Measurements from ENCODE around the gene SMIM35. TPM values are rescaled to one million over a fixed set of nuclear protein-coding genes. Genes with fewer than 3 reads are reported as not detected.

SMIM35 gene
- total and polyA plus RNA-seq, 4 experiments from 2014 or later: 0.21 to 0.76 (median 0.50) TPM

- no peaks in the 10 kb centered on the region for H3K27me3 ChIP-seq (ENCODE audit: insufficient read depth, low read length)
- no peak overlapping the region for H3K27ac ChIP-seq (ENCODE audit: low read depth, low read length)
- Mint-ChIP-seq H3K4me1 (peaks cover 0 to 2% (median 0%) of the 10 kb centered on the region in 4 donors), H3K9me3 (no peaks in the 10 kb centered on the region), H3K27me3 (peaks cover 2 to 4% of the 10 kb centered on the region in 2 donors), H3K36me3 (no peaks in the 10 kb centered on the region), H3K27ac (no peak overlapping the region), H3K4me3 (no peak overlapping the region)
- no peaks in the 10 kb centered on the region for H3K4me1 ChIP-seq (ENCODE audit: insufficient read depth, low read length)
- ChIA-PET POLR2A (ENCODE audit: partially characterized antibody) (interaction anchor here (1.2 to 1.5 kb wide), 2 partner anchors 8 to 59 kb away, joined by 3 read pairs; no protein-coding TSS in a partner anchor), CTCF (ENCODE audit: partially characterized antibody) (interaction anchor here (0.8 to 12.0 kb wide), 4 partner anchors 9 to 256 kb away, joined by 3 to 286 read pairs (median 8); no protein-coding TSS in a partner anchor)
- DNase-seq: no peak
- no peaks in the 10 kb centered on the region for H3K9me3 ChIP-seq (ENCODE audit: control insufficient read depth in 1 of 2, low read length in 2 of 2)
- intact Hi-C loops (cut with micrococcal nuclease): no loop called here
- no peaks in the 10 kb centered on the region for H3K36me3 ChIP-seq (ENCODE audit: insufficient read depth, low read length)
- no peak overlapping the region for H3K4me3 ChIP-seq (ENCODE audit: low read length in 2 of 2)
Measured at GRCh38 chr11:118061586-118062125, 25.1 kb downstream of the SMIM35 start.

GRCh38 chr11:118060869-118061268 lies 25.9 kb downstream of the SMIM35 start:
- peaks cover 3 to 4% of the 10 kb centered on the region in 2 donors for H3K27me3 Mint-ChIP-seq
- H3K9me3 Mint-ChIP-seq: no peaks in the 10 kb centered on the region
- ChIA-PET POLR2A (ENCODE audit: partially characterized antibody) (interaction anchor here (1.2 kb wide), 1 partner anchor 59 kb away, joined by 3 read pairs; no protein-coding TSS in a partner anchor), CTCF (ENCODE audit: partially characterized antibody) (interaction anchor here (1.9 to 12.0 kb wide), 3 partner anchors 8 to 218 kb away, joined by 8 to 286 read pairs (median 8); no protein-coding TSS in a partner anchor)
- no peak overlapping the region for H3K4me3 Mint-ChIP-seq
- no peak overlapping the region for H3K27ac ChIP-seq (ENCODE audit: low read depth, low read length)
- DNase-seq: no peak
- intact Hi-C loops (cut with micrococcal nuclease): no loop called here
- H3K4me3 ChIP-seq (ENCODE audit: low read length in 2 of 2): no peak overlapping the region
- no peaks in the 10 kb centered on the region for H3K36me3 Mint-ChIP-seq
- peaks cover 0 to 4% (median 1%) of the 10 kb centered on the region in 4 donors for H3K4me1 Mint-ChIP-seq
- no peaks in the 10 kb centered on the region for H3K4me1 ChIP-seq (ENCODE audit: insufficient read depth, low read length)
- no peaks in the 10 kb centered on the region for H3K27me3 ChIP-seq (ENCODE audit: insufficient read depth, low read length)
- H3K27ac Mint-ChIP-seq: peak overlapping the region in 1 of 7 donors; percentile 53
- no peaks in the 10 kb centered on the region for H3K9me3 ChIP-seq (ENCODE audit: control insufficient read depth in 1 of 2, low read length in 2 of 2)
- H3K36me3 ChIP-seq (ENCODE audit: insufficient read depth, low read length): no peaks in the 10 kb centered on the region

- no peaks in the 10 kb centered on the region for H3K4me1 ChIP-seq (ENCODE audit: insufficient read depth, low read length)
- no peak overlapping the region for H3K4me3 ChIP-seq (ENCODE audit: low read length in 2 of 2)
- H3K36me3 ChIP-seq (ENCODE audit: insufficient read depth, low read length): no peaks in the 10 kb centered on the region
- ChIA-PET POLR2A (ENCODE audit: partially characterized antibody) (no interaction called here), CTCF (ENCODE audit: partially characterized antibody) (interaction anchor here (2.4 to 12.0 kb wide), 2 partner anchors 113 to 217 kb away, joined by 8 to 286 read pairs; no protein-coding TSS in a partner anchor)
- H3K4me1 Mint-ChIP-seq: peaks cover 0 to 4% (median 1%) of the 10 kb centered on the region in 4 donors
- no peak for DNase-seq
- H3K27me3 Mint-ChIP-seq: peaks cover 2 to 4% of the 10 kb centered on the region in 2 donors
- H3K9me3 ChIP-seq (ENCODE audit: control insufficient read depth in 1 of 2, low read length in 2 of 2): no peaks in the 10 kb centered on the region
- H3K27ac ChIP-seq (ENCODE audit: low read depth, low read length): no peak overlapping the region
- H3K27ac Mint-ChIP-seq: no peak overlapping the region
- intact Hi-C loops (cut with micrococcal nuclease): no loop called here
- H3K4me3 Mint-ChIP-seq: no peak overlapping the region
- H3K27me3 ChIP-seq (ENCODE audit: insufficient read depth, low read length): no peaks in the 10 kb centered on the region
- H3K9me3 Mint-ChIP-seq: no peaks in the 10 kb centered on the region
- H3K36me3 Mint-ChIP-seq: no peaks in the 10 kb centered on the region
Measured at GRCh38 chr11:118060081-118060661, 26.6 kb downstream of the SMIM35 start.

- Histone ChIP-seq H3K9me3 (ENCODE audit: control insufficient read depth in 1 of 2, low read length in 2 of 2) (no peaks in the 10 kb centered on the region), H3K27ac (ENCODE audit: low read depth, low read length) (no peak overlapping the region), H3K4me1 (ENCODE audit: insufficient read depth, low read length) (no peaks in the 10 kb centered on the region), H3K27me3 (ENCODE audit: insufficient read depth, low read length) (no peaks in the 10 kb centered on the region), H3K4me3 (ENCODE audit: low read length in 2 of 2) (no peak overlapping the region), H3K36me3 (ENCODE audit: insufficient read depth, low read length) (no peaks in the 10 kb centered on the region)
- Mint-ChIP-seq H3K27me3 (peaks cover 2 to 4% of the 10 kb centered on the region in 2 donors), H3K4me1 (peaks cover 0 to 4% (median 1%) of the 10 kb centered on the region in 4 donors), H3K36me3 (no peaks in the 10 kb centered on the region), H3K4me3 (no peak overlapping the region), H3K9me3 (no peaks in the 10 kb centered on the region), H3K27ac (peak overlapping the region in 2 of 7 donors; percentile 29 to 68)
- CTCF ChIA-PET (ENCODE audit: partially characterized antibody): interaction anchor here (2.2 to 12.0 kb wide), 2 partner anchors 112 to 216 kb away, joined by 12 to 286 read pairs; no protein-coding TSS in a partner anchor
- intact Hi-C loops (cut with micrococcal nuclease): no loop called here
- DNase-seq: no peak
- POLR2A ChIA-PET (ENCODE audit: partially characterized antibody): no interaction called here
Measured at GRCh38 chr11:118059246-118059940, 27.4 kb downstream of the SMIM35 start.

- Histone ChIP-seq H3K27me3 (ENCODE audit: insufficient read depth, low read length) (no peaks in the 10 kb centered on the region), H3K4me3 (ENCODE audit: low read length in 2 of 2) (no peak overlapping the region), H3K36me3 (ENCODE audit: insufficient read depth, low read length) (no peaks in the 10 kb centered on the region), H3K4me1 (ENCODE audit: insufficient read depth, low read length) (peaks cover 1% of the 10 kb centered on the region), H3K27ac (ENCODE audit: low read depth, low read length) (no peak overlapping the region), H3K9me3 (ENCODE audit: control insufficient read depth in 1 of 2, low read length in 2 of 2) (no peaks in the 10 kb centered on the region)
- peaks cover 0 to 4% (median 2%) of the 10 kb centered on the region in 4 donors for H3K4me1 Mint-ChIP-seq
- H3K27ac Mint-ChIP-seq: no peak overlapping the region
- peaks cover 2 to 4% of the 10 kb centered on the region in 2 donors for H3K27me3 Mint-ChIP-seq
- H3K9me3 Mint-ChIP-seq: no peaks in the 10 kb centered on the region
- ChIA-PET POLR2A (ENCODE audit: partially characterized antibody) (interaction anchor here (1.4 kb wide), 1 partner anchor 71 kb away, joined by 3 read pairs; no protein-coding TSS in a partner anchor), CTCF (ENCODE audit: partially characterized antibody) (interaction anchor here (0.6 to 12.0 kb wide), 6 partner anchors 111 to 241 kb away, joined by 3 to 286 read pairs (median 3); no protein-coding TSS in a partner anchor)
- intact Hi-C loops (cut with micrococcal nuclease): no loop called here
- no peak for DNase-seq
- H3K36me3 Mint-ChIP-seq: no peaks in the 10 kb centered on the region
- no peak overlapping the region for H3K4me3 Mint-ChIP-seq
Measured at GRCh38 chr11:118058311-118059245, 28.2 kb downstream of the SMIM35 start.

GRCh38 chr11:118057251-118058145 lies 29.3 kb downstream of the SMIM35 start:
- ChIA-PET POLR2A (ENCODE audit: partially characterized antibody) (interaction anchor here (1.2 to 1.4 kb wide), 2 partner anchors 70 to 223 kb away, joined by 3 read pairs; no protein-coding TSS in a partner anchor), CTCF (ENCODE audit: partially characterized antibody) (interaction anchor here (0.7 to 12.0 kb wide), 6 partner anchors 110 to 250 kb away, joined by 3 to 286 read pairs (median 8); no protein-coding TSS in a partner anchor)
- H3K27me3 Mint-ChIP-seq: peaks cover 2% of the 10 kb centered on the region in 2 donors
- H3K36me3 Mint-ChIP-seq: no peaks in the 10 kb centered on the region
- Histone ChIP-seq H3K27ac (ENCODE audit: low read depth, low read length) (no peak overlapping the region), H3K9me3 (ENCODE audit: control insufficient read depth in 1 of 2, low read length in 2 of 2) (no peaks in the 10 kb centered on the region), H3K4me1 (ENCODE audit: insufficient read depth, low read length) (peaks cover 12% of the 10 kb centered on the region), H3K27me3 (ENCODE audit: insufficient read depth, low read length) (no peaks in the 10 kb centered on the region), H3K36me3 (ENCODE audit: insufficient read depth, low read length) (no peaks in the 10 kb centered on the region), H3K4me3 (ENCODE audit: low read length in 2 of 2) (no peak overlapping the region)
- DNase-seq: no peak
- peaks cover 7 to 15% (median 10%) of the 10 kb centered on the region in 4 donors for H3K4me1 Mint-ChIP-seq
- no peaks in the 10 kb centered on the region for H3K9me3 Mint-ChIP-seq
- no peak overlapping the region for H3K4me3 Mint-ChIP-seq
- peak overlapping the region in 2 of 7 donors; percentile 27 to 54 for H3K27ac Mint-ChIP-seq
- intact Hi-C loops (cut with micrococcal nuclease): no loop called here
